Panc1 (cell line): ENCODE measurements around the gene CEACAM3.

Experiments
- POLR2AphosphoS5 ChIP-seq: IDR thresholded peaks from 2 replicates; pipeline ENCODE4 v1.6.1; 2012; ENCODE audit warnings: mild to moderate bottlenecking, low read depth, low read length, moderate library complexity
- TCF7L2 ChIP-seq: IDR thresholded peaks from 2 replicates; pipeline ENCODE4 v1.6.1; 2011; ENCODE audit warnings: mild to moderate bottlenecking, low read depth, low read length, inconsistent platforms
- TF ChIP-seq, protein P1 (sequence below): fragments of 450-650 bp; IDR thresholded peaks from 2 replicates; pipeline ENCODE4 v1.5.1; 2017; ENCODE audit warnings: mild to moderate bottlenecking

DNA sequence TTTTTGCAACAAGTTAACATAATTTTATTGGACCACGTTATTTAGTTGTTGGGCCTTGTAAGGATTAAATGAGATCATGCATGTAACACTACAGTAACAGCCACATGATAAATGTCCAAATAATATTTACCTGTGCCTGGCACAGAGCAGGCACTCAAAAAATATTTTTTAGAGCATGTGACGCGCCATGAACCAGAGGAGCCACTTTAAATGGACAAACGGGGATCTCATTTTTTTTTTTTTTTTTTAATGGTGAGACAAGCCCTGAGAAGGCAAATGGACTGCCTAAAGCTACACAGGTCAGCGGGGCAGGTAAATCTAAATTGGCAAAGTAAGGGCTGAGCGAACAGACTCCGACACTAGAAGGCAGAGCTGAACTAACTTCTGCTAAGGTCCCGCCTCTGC lies 62.8 kb downstream of the CEACAM3 start:
- TF ChIP-seq, protein P1, sequence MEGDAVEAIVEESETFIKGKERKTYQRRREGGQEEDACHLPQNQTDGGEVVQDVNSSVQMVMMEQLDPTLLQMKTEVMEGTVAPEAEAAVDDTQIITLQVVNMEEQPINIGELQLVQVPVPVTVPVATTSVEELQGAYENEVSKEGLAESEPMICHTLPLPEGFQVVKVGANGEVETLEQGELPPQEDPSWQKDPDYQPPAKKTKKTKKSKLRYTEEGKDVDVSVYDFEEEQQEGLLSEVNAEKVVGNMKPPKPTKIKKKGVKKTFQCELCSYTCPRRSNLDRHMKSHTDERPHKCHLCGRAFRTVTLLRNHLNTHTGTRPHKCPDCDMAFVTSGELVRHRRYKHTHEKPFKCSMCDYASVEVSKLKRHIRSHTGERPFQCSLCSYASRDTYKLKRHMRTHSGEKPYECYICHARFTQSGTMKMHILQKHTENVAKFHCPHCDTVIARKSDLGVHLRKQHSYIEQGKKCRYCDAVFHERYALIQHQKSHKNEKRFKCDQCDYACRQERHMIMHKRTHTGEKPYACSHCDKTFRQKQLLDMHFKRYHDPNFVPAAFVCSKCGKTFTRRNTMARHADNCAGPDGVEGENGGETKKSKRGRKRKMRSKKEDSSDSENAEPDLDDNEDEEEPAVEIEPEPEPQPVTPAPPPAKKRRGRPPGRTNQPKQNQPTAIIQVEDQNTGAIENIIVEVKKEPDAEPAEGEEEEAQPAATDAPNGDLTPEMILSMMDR = no peak
- no peak; the same call in 1 of the 2 replicates for TF ChIP-seq POLR2AphosphoS5
- TF ChIP-seq TCF7L2 = no peak
